ENCODE results near the gene FMN2. TPM values are rescaled to one million over a fixed set of nuclear protein-coding genes. Genes with fewer than 3 reads are reported as not detected.

Gene FMN2
- polyA plus RNA-seq, 3 donors, result not detected

- Mint-ChIP-seq H3K4me1 (no peaks in the 10 kb centered on the region), H3K27ac (no peak overlapping the region), H3K27me3 (ENCODE audit: low read depth in 3 of 3) (peaks cover 0 to 5% (median 0%) of the 10 kb centered on the region in 3 donors), H3K36me3 (no peaks in the 10 kb centered on the region), H3K4me3 (no peak overlapping the region), H3K9me3 (peaks cover 0 to 17% (median 5%) of the 10 kb centered on the region in 7 donors)
- H3K27ac ChIP-seq (ENCODE audit: low read depth in 1 of 2, low read length in 2 of 2), result no peak overlapping the region
- H3K27me3 ChIP-seq (ENCODE audit: control insufficient read depth in 2 of 2, insufficient read depth in 2 of 2, low read length in 2 of 2), result no peaks in the 10 kb centered on the region
- intact Hi-C loops (cut with micrococcal nuclease), result no loop called here
- H3K4me3 ChIP-seq (replicated peaks in 1 of 3; ENCODE audit: low read depth in 2 of 3, low read length in 3 of 3), result no peak overlapping the region
- no peak overlapping the region for H3K4me2 ChIP-seq (replicated peaks; ENCODE audit: extremely low read depth, low read length, poor library complexity, severe bottlenecking)
- WGBS (ENCODE audit: insufficient coverage), result 0% methylated on average over 1 of the region's 2 CpGs
- TF ChIP-seq CTCF (IDR thresholded peaks at IDR 0.05), result no peak
- H2AFZ ChIP-seq (ENCODE audit: insufficient read depth, low read depth, low read length, poor library complexity, severe bottlenecking), result no peak overlapping the region
- no peak for DNase-seq
- no peak overlapping the region for H3K9ac ChIP-seq (ENCODE audit: insufficient read depth, low read length, poor library complexity, severe bottlenecking)
- no peaks in the 10 kb centered on the region for H3K79me2 ChIP-seq (ENCODE audit: insufficient read depth, low read length)
- H3K9me3 ChIP-seq (replicated peaks in 1 of 2; ENCODE audit: control insufficient read depth in 1 of 2, insufficient read depth in 1 of 2, low read length in 2 of 2), result peaks cover 0 to 7% of the 10 kb centered on the region in 2 donors
- no peaks in the 10 kb centered on the region for H3K4me1 ChIP-seq (ENCODE audit: control insufficient read depth in 1 of 2, insufficient read depth in 2 of 2, low read length in 2 of 2)
- H4K20me1 ChIP-seq (ENCODE audit: insufficient read depth, low read length), result no peaks in the 10 kb centered on the region
- no peaks in the 10 kb centered on the region for H3K36me3 ChIP-seq (replicated peaks in 1 of 2; ENCODE audit: control insufficient read depth in 1 of 2, insufficient read depth in 2 of 2, low read length in 2 of 2)
Measured at GRCh38 chr1:240499012-240499411, 407.3 kb downstream of the FMN2 start.

DNA sequence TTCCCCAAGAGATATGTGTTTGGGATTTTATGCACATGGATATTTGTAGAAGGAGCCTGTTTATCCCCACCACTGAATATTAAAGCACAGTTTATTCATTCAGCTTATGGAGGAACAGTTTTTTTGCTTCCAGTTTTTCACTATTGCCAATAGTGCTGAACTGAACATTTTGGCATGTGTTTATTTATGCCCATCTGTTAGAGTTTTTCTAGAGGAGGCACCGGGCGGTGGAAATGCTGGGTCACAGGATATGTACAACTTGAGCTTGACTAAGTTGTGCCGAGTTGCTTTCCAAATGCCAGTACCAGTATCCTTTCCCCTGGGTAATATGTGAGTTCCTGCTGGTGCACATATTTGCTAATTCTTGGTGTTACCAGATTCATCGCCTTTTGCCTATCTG, 409.0 kb downstream of the FMN2 start:
- Histone ChIP-seq H3K36me3 (replicated peaks in 1 of 2; ENCODE audit: control insufficient read depth in 1 of 2, insufficient read depth in 2 of 2, low read length in 2 of 2) (no peaks in the 10 kb centered on the region), H2AFZ (ENCODE audit: insufficient read depth, low read depth, low read length, poor library complexity, severe bottlenecking) (no peak overlapping the region), H3K27me3 (ENCODE audit: control insufficient read depth in 2 of 2, insufficient read depth in 2 of 2, low read length in 2 of 2) (no peaks in the 10 kb centered on the region), H3K4me1 (ENCODE audit: control insufficient read depth in 1 of 2, insufficient read depth in 2 of 2, low read length in 2 of 2) (no peaks in the 10 kb centered on the region), H3K9ac (ENCODE audit: insufficient read depth, low read length, poor library complexity, severe bottlenecking) (no peak overlapping the region), H4K20me1 (ENCODE audit: insufficient read depth, low read length) (no peaks in the 10 kb centered on the region), H3K4me2 (replicated peaks; ENCODE audit: extremely low read depth, low read length, poor library complexity, severe bottlenecking) (no peak overlapping the region), H3K79me2 (ENCODE audit: insufficient read depth, low read length) (no peaks in the 10 kb centered on the region), H3K4me3 (replicated peaks in 1 of 3; ENCODE audit: low read depth in 2 of 3, low read length in 3 of 3) (no peak overlapping the region), H3K9me3 (replicated peaks in 1 of 2; ENCODE audit: control insufficient read depth in 1 of 2, insufficient read depth in 1 of 2, low read length in 2 of 2) (peaks cover 0 to 7% of the 10 kb centered on the region in 2 donors), H3K27ac (ENCODE audit: low read depth in 1 of 2, low read length in 2 of 2) (no peak overlapping the region)
- WGBS (ENCODE audit: insufficient coverage), result 82% methylated on average over 4 of the region's 4 CpGs
- Mint-ChIP-seq H3K36me3 (no peaks in the 10 kb centered on the region), H3K27ac (no peak overlapping the region), H3K27me3 (ENCODE audit: low read depth in 3 of 3) (peaks cover 0 to 5% (median 0%) of the 10 kb centered on the region in 3 donors), H3K4me1 (no peaks in the 10 kb centered on the region), H3K9me3 (peaks cover 0 to 15% (median 5%) of the 10 kb centered on the region in 7 donors), H3K4me3 (no peak overlapping the region)
- no peak for DNase-seq
- no peak for TF ChIP-seq CTCF (IDR thresholded peaks at IDR 0.05)
- intact Hi-C loops (cut with micrococcal nuclease), result no loop called here
